AG04450 (cell line): ENCODE data around the gene ADAM8. TPM values are rescaled to one million over a fixed set of nuclear protein-coding genes. Genes with fewer than 3 reads are reported as not detected.
"Not testable (repeated sequence)": the region's sequence is repeated elsewhere in the genome, so short reads cannot be mapped to it uniquely, and the experiment has no call there.

Source experiments
- CTCF ChIA-PET: fragments of 300-600, 350-600 bp; formaldehyde crosslinking; extraction: SDS; loops from one replicate; lab custom pipeline; 2022; ENCODE audit warnings: antibody characterized with exemption, inconsistent platforms; lab: Charles Lee
- POLR2A ChIA-PET: fragments of 350-600 bp; formaldehyde crosslinking; extraction: SDS; loops from one replicate; lab custom pipeline; 2021; ENCODE audit warnings: antibody characterized with exemption, inconsistent platforms; lab: Yijun Ruan, JAX
- DNase-seq: peaks from one replicate; pipeline ENCODE4 v3.0.0-alpha.2; 2011; ENCODE audit warnings: low read depth, low spot score
- H3K27ac ChIP-seq: one replicate; pipeline ENCODE4 v1.5.1; 2012; ENCODE audit warnings: low read depth, low read length, control low read depth
- H3K27me3 ChIP-seq: one replicate; pipeline ENCODE4 v1.6.0; 2012; ENCODE audit warnings: low read length; ENCODE audit not compliant: control insufficient read depth, insufficient read depth
- H3K4me3 ChIP-seq: 2 replicates; pipeline ENCODE4 v1.5.1; 2011; ENCODE audit warnings: mild to moderate bottlenecking, low read depth, low read length, control low read depth
- H3K9me3 ChIP-seq: 2 replicates; pipeline ENCODE4 v1.5.1; 2012; ENCODE audit warnings: low read length; ENCODE audit not compliant: control insufficient read depth, insufficient read depth
- CTCF ChIP-seq: IDR thresholded peaks from 2 replicates; pipeline ENCODE4 v1.5.1; 2011; ENCODE audit warnings: low read depth, low read length, control low read depth, inconsistent platforms
- polyA plus RNA-seq: library from polyadenylated mRNA; depleted of rRNA; stranded (reverse); fragments of >200 nt; gene quantifications from 2 replicates; pipeline ENCODE4 v1.2.3, GENCODE V29; 2011

The ADAM8 gene
- polyA plus RNA-seq, 1 experiment, result 0.25 TPM

- peaks cover 17% of the 10 kb centered on the region for H3K27me3 ChIP-seq
- peak overlapping the region; percentile 7; the same call in 1 of the 2 replicates for H3K4me3 ChIP-seq
- CTCF ChIA-PET, result interaction anchor here (0.6 to 1.7 kb wide), 5 partner anchors 10 to 466 kb away, joined by 3 read pairs; no protein-coding TSS in a partner anchor
- DNase-seq, result no peak
- TF ChIP-seq CTCF, result no peak
- POLR2A ChIA-PET, result interaction anchor here (0.6 kb wide), 1 partner anchor 31 kb away, joined by 5 read pairs; no protein-coding TSS in a partner anchor
- H3K27ac ChIP-seq, result no peak overlapping the region
- peaks cover 7% of the 10 kb centered on the region for H3K9me3 ChIP-seq
Measured at GRCh38 chr10:133324198-133324792, 47.6 kb upstream of the ADAM8 start.

- H3K9me3 ChIP-seq, H3K4me3 ChIP-seq, CTCF ChIA-PET, POLR2A ChIA-PET, H3K27ac ChIP-seq, DNase-seq: not testable (repeated sequence)
- peaks cover 17% of the 10 kb centered on the region for H3K27me3 ChIP-seq
Measured at GRCh38 chr10:133322064-133322709, 45.5 kb upstream of the ADAM8 start.

- H3K9me3 ChIP-seq, result peaks cover 11% of the 10 kb centered on the region
- CTCF ChIA-PET, result interaction anchor here (1.2 to 1.4 kb wide), 2 partner anchors 9 to 13 kb away, joined by 7 to 9 read pairs; no protein-coding TSS in a partner anchor
- DNase-seq, H3K27me3 ChIP-seq, H3K27ac ChIP-seq, POLR2A ChIA-PET, H3K4me3 ChIP-seq: not testable (repeated sequence)
Measured at GRCh38 chr10:133320852-133321422, 44.3 kb upstream of the ADAM8 start.

- H3K9me3 ChIP-seq, result peaks cover 14% of the 10 kb centered on the region
- no peak for DNase-seq
- CTCF ChIA-PET, result interaction anchor here (1.6 kb wide), 1 partner anchor 11 kb away, joined by 8 read pairs; no protein-coding TSS in a partner anchor
- POLR2A ChIA-PET, result no interaction called here
- peak; percentile 79 for TF ChIP-seq CTCF
- H3K27me3 ChIP-seq, result peaks cover 2% of the 10 kb centered on the region
- H3K27ac ChIP-seq, result no peak overlapping the region
- H3K4me3 ChIP-seq, result peak overlapping the region; percentile 55
Measured at GRCh38 chr10:133318494-133319127, 41.9 kb upstream of the ADAM8 start.

- CTCF ChIA-PET, result interaction anchor here (0.9 kb wide), 1 partner anchor 13 kb away, joined by 7 read pairs; no protein-coding TSS in a partner anchor
- Histone ChIP-seq H3K27me3 (peaks cover 2% of the 10 kb centered on the region), H3K27ac (no peak overlapping the region), H3K9me3 (peaks cover 14% of the 10 kb centered on the region), H3K4me3 (no peak overlapping the region)
- no peak for DNase-seq
- no peak for TF ChIP-seq CTCF
- POLR2A ChIA-PET, result no interaction called here
Measured at GRCh38 chr10:133316732-133317131, 40.1 kb upstream of the ADAM8 start.
